HG03558 (cell line): ENCODE results near the gene CDC23.
"Not testable (repeated sequence)": the region's sequence is repeated elsewhere in the genome, so short reads cannot be mapped to it uniquely, and the experiment has no call there.

Source experiments
- ATAC-seq: cut with Tn5 transposase; IDR thresholded peaks from one replicate; pipeline ENCODE4 v1.9.1; 2021; ENCODE audit warnings: moderate number of reproducible peaks; ENCODE audit not compliant: unreplicated experiment; ENCODE audit errors: extremely low read depth

CDC23 gene

DNA sequence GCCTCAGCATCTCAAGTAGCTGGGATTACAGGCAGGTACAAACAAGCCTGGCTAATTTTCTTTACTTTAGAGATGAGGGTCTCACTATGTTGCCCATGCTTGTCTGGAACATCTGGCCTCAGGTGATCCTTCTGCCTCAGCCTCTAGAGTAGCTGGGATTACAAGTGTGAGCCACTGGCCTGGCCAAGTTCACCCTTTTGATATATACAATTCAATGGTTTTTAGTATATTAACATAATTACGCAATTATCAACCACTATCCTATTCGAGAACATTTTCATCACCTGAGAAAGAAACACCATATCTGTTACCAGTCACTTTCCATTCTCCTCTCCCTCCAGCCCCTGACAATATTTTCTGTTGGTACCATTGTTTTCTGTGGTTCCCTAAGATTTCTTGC lies 3.7 kb upstream of the CDC23 start:
- no peak for ATAC-seq

DNA sequence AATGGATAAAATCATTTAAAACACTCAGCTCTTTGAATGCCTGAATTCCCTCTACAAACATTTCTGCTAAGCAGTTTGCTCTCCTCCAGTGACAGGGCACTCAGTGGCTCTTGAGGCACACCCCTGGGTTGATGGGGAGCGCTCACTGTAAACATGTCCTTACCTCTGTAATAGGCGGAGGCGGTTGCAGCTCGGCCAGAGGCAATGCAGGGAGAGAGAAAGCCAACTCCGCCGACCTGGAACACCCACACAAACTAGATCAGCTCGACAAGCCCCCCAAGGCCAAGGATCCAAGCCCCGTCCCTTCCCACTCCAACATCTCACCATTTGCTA lies 329 bp downstream of the CDC23 start:
- ATAC-seq, result peak; percentile 7

DNA sequence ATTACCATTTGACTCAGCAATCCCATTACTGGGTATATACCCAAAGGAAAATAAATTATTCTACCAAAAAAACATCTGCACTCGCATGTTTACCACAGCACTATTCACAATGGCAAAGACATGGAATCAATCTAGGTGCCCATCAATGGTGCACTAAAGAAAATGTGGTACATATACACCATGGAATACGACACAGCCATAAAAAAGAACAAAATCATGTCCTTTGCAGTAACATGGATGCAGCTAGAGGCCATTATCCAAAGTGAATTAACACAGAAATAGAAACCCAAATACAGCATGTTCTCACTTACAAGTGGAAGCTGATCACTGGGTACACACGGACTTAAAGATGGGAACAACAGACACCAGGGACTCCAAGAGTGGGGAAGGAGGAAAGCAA lies 2.1 kb downstream of the CDC23 start:
- ATAC-seq, result no peak

DNA sequence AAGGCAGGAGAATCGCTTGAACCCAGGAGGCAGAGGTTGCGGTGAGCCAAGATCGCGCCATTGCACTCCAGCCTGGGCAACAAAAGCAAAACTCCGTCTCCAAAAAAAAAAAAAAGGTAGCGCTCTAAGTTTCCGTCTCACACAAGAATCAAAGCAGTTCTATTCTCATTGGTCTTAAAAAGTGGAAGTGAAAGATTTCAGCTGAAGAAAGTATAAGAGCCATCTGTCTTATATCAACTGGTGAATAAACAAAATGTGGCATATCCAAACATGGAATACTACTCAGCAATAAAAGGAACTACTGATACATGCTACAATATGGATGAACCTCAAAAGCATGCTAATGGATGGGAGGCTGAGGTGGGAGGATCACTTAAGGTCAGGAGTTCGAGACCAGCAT lies 19.3 kb downstream of the CDC23 start:
- not testable (repeated sequence) for ATAC-seq

DNA sequence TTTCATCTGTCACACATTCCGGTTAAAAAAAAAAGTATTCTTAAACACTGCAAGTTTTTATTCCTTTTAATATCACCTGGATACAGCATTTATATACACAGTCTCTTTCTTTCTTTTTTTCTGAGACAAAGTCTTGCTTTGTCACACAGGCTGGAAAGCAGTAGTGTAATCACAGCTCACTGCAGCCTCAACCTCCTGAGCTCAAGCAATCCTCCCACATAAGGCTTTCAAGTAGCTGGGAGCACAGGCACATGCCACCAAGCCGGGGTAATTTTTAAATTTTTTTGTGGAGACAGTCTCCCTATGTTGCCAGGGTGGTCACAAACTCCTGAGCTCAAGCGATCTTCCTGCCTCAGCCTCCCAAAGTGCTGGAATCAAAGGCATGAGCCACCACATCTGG lies 20.3 kb downstream of the CDC23 start:
- no peak for ATAC-seq

DNA sequence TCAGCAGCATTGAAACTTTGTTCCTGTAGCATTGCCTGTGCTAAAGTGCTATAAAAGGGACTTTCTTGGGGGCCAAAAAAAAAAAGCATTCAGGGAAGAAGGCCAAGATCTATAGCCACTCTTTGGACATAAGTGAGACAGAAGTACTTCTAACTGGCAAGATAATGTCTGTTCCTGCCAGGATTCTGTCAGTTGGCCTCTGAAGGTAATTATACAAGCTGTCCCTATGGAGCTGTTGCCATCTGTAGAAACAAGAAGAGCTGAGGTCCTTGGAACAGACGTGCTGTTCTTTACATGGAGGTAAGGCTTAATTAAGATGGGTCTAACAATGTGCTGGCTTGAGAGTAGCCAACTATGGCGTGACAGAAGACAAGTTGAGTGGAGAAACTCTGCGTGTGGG lies 24.5 kb downstream of the CDC23 start:
- ATAC-seq, result no peak

DNA sequence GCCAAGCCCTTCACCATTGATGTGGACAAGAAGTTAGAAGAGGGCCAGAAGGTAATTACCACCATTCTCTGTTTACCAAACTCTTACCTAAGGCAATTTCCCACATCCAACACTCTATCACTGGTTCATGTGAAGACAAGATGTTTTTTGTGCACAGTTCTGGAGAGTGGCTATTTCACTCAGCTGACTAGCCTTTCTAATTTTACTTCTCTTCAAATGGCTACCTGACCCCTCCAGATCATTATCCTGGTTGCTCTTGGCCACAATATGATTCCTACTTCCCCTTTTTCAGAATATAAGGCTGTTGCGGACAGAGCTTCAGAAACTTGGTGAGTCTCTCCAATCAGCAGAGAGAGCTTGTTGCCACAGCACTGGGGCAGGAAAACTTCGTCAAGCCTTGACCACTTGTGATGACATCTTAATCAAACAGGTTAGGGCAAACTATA lies 27.1 kb downstream of the CDC23 start:
- no peak for ATAC-seq

DNA sequence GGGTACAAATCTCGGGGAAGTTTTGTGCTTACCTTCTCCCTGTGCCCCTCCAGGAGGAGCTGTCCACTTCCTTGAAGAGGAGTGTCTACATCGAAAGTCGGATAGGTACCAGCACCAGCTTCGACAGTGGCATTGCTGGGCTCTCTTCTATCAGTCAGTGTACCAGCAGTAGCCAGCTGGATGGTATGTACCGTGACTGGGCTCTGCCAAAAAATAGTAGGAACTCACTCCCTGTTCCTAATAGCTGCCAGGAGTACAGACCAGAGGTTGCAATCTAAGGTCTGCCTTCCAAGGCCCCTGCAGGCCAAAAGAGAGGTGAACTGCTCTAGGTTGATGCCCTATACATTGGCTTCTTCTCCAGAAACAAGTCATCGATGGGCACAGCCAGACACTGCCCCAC lies 30.3 kb downstream of the CDC23 start:
- no peak for ATAC-seq

GRCh38 chr5:138180841-138181240 lies 32.3 kb downstream of the CDC23 start:
- no peak for ATAC-seq

DNA sequence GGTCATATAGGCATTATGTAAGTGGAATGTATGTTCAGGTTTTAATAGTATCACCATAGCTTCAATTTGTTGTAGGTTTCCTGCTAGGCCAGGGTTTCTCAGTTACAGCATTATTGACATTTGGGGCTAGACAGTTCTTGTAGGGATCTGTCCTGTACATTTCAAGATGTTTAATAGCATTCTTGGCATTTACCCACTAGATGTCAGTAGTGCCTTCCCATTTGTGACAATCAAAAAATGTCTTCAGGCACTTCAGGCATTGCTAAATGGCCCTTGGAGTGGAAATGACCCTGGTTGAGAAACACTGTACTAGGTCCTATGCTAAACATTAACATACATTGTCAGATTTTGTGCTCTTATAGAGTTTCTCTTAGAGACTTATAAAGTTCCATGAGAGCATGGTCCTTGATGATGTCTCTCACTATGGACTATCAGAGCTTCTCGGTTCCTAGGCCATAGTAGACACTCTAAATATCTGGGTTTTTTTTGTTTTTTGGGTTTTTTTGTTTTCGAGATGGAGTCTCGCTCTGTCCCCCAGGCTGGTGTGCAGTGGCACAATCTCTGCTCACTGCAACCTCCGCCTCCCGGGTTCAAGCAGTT lies 32.8 kb downstream of the CDC23 start:
- ATAC-seq, result no peak

GRCh38 chr5:138179277-138179857 lies 33.8 kb downstream of the CDC23 start:
- ATAC-seq, result no peak

DNA sequence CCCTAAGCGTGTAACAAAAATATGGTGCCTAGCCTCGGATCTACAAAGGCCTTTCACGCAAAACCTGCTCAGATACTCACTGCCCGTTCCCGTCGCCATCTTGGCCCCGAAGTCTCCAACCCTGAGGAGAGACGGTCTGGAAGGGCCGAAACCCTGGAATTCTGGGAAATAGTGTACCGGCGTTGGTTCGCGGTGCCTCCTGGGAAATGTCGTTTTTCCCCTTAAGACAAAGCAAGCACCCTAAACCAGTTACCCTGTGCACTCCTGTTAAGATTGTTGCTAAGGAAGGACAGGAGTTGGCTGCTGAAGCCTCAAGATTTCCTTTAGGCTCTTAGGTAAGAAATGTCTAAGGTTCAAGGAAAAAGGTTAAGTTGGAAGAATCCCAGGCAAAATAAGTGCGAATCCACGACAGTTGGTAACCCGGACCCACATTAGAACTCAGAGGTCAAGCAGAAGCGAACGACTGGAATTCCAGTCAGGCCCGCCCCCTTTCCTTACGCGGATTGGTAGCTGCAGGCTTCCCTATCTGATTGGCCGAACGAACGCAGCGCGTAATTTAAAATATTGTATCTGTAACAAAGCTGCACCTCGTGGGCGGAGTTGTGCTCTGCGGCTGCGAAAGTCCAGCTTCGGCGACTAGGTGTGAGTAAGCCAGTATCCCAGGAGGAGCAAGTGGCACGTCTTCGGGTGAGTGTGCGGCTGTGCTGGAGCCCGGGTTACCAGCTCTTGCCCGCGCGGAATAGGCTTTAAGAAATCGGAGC lies 34.4 kb downstream of the CDC23 start, which contains the start of the genes BRD8 and KIF20A:
TSS of gene BRD8 (minus strand) at position 115 of the 761 bp plus-strand sequence. CDS start at position 99, 16 bp downstream.
TSS of gene KIF20A (plus strand) at position 597 of the 761 bp plus-strand sequence. CDS start 569 bp downstream, outside the sequence.
- peak; percentile 68 for ATAC-seq

GRCh38 chr5:138177941-138178515 lies 35.1 kb downstream of the CDC23 start:
- ATAC-seq, result no peak

DNA sequence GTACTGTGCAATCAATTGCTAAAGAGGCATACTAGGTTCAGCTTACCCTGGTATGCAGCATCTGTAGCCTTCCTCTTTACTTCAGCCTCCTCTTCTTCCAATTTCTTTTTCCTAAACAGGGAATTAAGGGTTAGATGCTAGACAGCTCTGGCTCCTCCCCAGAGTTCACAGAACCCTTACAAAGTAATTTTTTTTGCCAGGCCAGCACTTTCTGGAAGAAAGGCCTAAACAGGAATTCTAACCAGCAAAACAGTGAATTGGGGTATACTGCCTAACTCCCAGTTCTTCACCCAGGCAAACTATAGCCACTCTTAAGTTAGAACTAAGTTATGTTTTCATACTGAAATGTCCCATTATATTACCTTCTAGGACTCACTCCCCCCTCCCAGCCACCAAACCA lies 42.8 kb downstream of the CDC23 start:
- ATAC-seq, result no peak

DNA sequence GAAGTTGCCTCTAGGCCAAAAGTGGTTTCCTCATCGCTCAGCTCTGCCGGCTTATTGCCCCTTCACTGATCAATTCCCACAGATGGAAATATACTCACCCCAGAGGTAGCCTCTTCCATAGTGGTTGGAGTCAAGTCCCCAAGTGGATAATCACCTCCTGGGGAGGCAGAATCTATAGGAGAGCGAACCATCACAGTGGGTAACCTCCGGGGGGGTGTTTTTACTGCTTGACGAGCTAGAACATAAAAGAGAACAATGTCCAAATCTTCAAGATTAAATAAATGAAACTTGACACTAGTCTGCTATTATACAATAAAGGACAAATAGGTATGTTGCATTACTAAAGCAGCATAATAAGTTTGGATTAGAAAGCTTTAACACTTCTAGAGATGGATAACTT lies 44.0 kb downstream of the CDC23 start:
- no peak for ATAC-seq

GRCh38 chr5:138163721-138164120 lies 49.4 kb downstream of the CDC23 start:
- ATAC-seq, result no peak

DNA sequence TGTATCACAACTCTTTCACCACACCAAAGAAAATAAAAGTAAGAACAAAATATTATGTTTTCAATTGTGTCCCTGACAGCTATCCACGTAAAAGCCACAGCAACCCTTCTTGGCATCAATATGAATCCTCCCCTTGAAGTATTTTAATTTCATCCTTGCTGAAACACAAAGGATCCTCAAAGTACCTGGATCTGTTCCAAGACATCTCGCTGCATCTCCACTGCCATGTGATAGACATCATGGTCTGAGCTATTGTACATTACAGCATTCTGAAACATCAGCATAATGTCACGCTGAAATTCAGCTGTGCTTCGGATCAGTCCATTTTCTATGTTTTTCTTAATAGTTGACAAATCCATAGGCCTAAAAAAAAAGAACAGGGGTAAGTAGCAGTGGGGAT lies 52.4 kb downstream of the CDC23 start:
- ATAC-seq, result no peak

- ATAC-seq, result no peak
These were observed 53.5 kb downstream of the CDC23 start for GRCh38 chr5:138159666-138160065.

GRCh38 chr5:138157626-138158025 lies 55.5 kb downstream of the CDC23 start:
- no peak for ATAC-seq

- ATAC-seq, result not testable (repeated sequence)
These were observed 57.1 kb downstream of the CDC23 start for GRCh38 chr5:138155977-138156376.

- no peak for ATAC-seq
These were observed 63.6 kb downstream of the CDC23 start for GRCh38 chr5:138149530-138149929.
